HepG2 (cell line): ENCODE results near the gene CYSLTR2. TPM values are rescaled to one million over a fixed set of nuclear protein-coding genes. Genes with fewer than 3 reads are reported as not detected.

Source experiments
- ARID4A ChIP-seq: sonication (generic); formaldehyde crosslinking; IDR thresholded peaks from 2 replicates; pipeline ENCODE4 v1.5.0; 2020; ENCODE audit warnings: mild to moderate bottlenecking, missing genetic modification reagents, borderline replicate concordance
- CEBPZ ChIP-seq: IDR thresholded peaks from 2 replicates; pipeline ENCODE4 v1.6.1; 2012; ENCODE audit warnings: low read length, improper control_type of control experiment
- HNF1A ChIP-seq, 2 experiments: sonication (generic) in 1 of 2; formaldehyde crosslinking in 1 of 2; IDR thresholded peaks; 2 replicates each; pipeline versions ENCODE4 v1.4.0 to v1.6.1; 2016 to 2020; ENCODE audit warnings: borderline replicate concordance in 1 of 2, low read depth in 1 of 2, mild to moderate bottlenecking in 1 of 2, missing genetic modification reagents in 1 of 2
- KAT7 ChIP-seq: IDR thresholded peaks from 2 replicates; pipeline ENCODE4 v1.6.1; 2018; ENCODE audit warnings: borderline replicate concordance, missing compliant biosample characterization
- MLXIP ChIP-seq: sonication (generic); formaldehyde crosslinking; IDR thresholded peaks from 2 replicates; pipeline ENCODE4 v1.9.0; 2021; ENCODE audit warnings: missing genetic modification reagents, borderline replicate concordance
- MXD3 ChIP-seq: IDR thresholded peaks from 2 replicates; pipeline ENCODE4 v1.6.1; 2016; ENCODE audit warnings: mild to moderate bottlenecking, missing biosample characterization, missing genetic modification reagents
- PHF21A ChIP-seq: sonication (generic); formaldehyde crosslinking; IDR thresholded peaks from 2 replicates; pipeline ENCODE4 v1.5.0; 2020; ENCODE audit warnings: mild to moderate bottlenecking, missing genetic modification reagents
- STAG1 ChIP-seq: sonication (generic); formaldehyde crosslinking; IDR thresholded peaks from 2 replicates; pipeline ENCODE4 v1.4.0; 2020; ENCODE audit warnings: missing genetic modification reagents
- ZFP36L1 ChIP-seq: sonication (generic); formaldehyde crosslinking; IDR thresholded peaks from 2 replicates; pipeline ENCODE4 v1.8.0; 2022; ENCODE audit warnings: mild to moderate bottlenecking, missing genetic modification reagents, moderate library complexity
- ZFP62 ChIP-seq: sonication (generic); formaldehyde crosslinking; IDR thresholded peaks from 2 replicates; pipeline ENCODE4 v1.4.0; 2020; ENCODE audit warnings: missing genetic modification reagents
- ZKSCAN5 ChIP-seq: sonication (generic); formaldehyde crosslinking; IDR thresholded peaks from 2 replicates; pipeline ENCODE4 v1.5.1; 2020; ENCODE audit warnings: mild to moderate bottlenecking, missing genetic modification reagents
- ZNF143 ChIP-seq: sonication (generic); formaldehyde crosslinking; IDR thresholded peaks from 2 replicates; pipeline ENCODE4 v1.4.0; 2020; ENCODE audit warnings: missing genetic modification reagents
- ZNF713 ChIP-seq: sonication (generic); formaldehyde crosslinking; IDR thresholded peaks from 2 replicates; pipeline ENCODE4 v1.4.0; 2020; ENCODE audit warnings: mild to moderate bottlenecking, missing genetic modification reagents
- polyA plus RNA-seq, 8 experiments: library from polyadenylated mRNA; depleted of rRNA in 3 of 8; stranded (reverse) in 7 of 8; unstranded in 1 of 8; fragments of >200 nt; fragmentation: Illumina TruSeq in 4 of 8; extraction: Trizol in 4 of 8; gene quantifications; 2 replicates each; pipeline versions ENCODE4 v1.2.1 to v1.2.3, GENCODE V29; 2011 to 2016; ENCODE audit warnings: low read depth in 4 of 8, missing spikeins in 1 of 8, mixed read lengths in 1 of 8; ENCODE audit not compliant: insufficient read depth in 1 of 8
- total RNA-seq, 5 experiments: library from RNA; depleted of rRNA; stranded (reverse); fragments of >200 nt; fragmentation: Illumina TruSeq; extraction: Trizol; gene quantifications; 2 replicates each; pipeline ENCODE4 v1.2.3, GENCODE V29; 2016; ENCODE audit warnings: low read depth in 1 of 5

The CYSLTR2 gene
- total and polyA plus RNA-seq, 2 of the 13 experiments (the other 11 are each of a cell fraction or from before 2014, with no cell fraction given), result not detected

- TF ChIP-seq STAG1 (CRISPR knock-in tag) (no peak), PHF21A (CRISPR knock-in tag) (peak; percentile 64), HNF1A (IDR thresholded peaks at IDR 0.05; ENCODE audit: low read depth) (peak; percentile 78), HNF1A (CRISPR knock-in tag; IDR thresholded peaks at IDR 0.05; ENCODE audit: borderline replicate concordance) (peak; percentile 92), ZKSCAN5 (CRISPR knock-in tag) (no peak), CEBPZ (no peak), ARID4A (CRISPR knock-in tag) (no peak; the same call in 1 of the 2 replicates), ZNF713 (CRISPR knock-in tag) (no peak), ZNF143 (CRISPR knock-in tag) (no peak), KAT7 (CRISPR knock-in tag) (peak; percentile 68; the same call in 1 of the 2 replicates), MXD3 (CRISPR knock-in tag) (no peak), MLXIP (no peak), ZFP62 (CRISPR knock-in tag) (no peak), ZFP36L1 (CRISPR knock-in tag) (no peak)
These were observed 27.7 kb upstream of the CYSLTR2 start (continued) for GRCh38 chr13:48626077-48626449.
